ENCODE results near the gene BYSL.
"Not testable (repeated sequence)": the region's sequence is repeated elsewhere in the genome, so short reads cannot be mapped to it uniquely, and the experiment has no call there.

BYSL gene

GRCh38 chr6:41942882-41943281 is 21.6 kb downstream of the BYSL start:
- not testable (repeated sequence) for DNase-seq (ENCODE audit: low read depth)

- no peak for DNase-seq (ENCODE audit: low read depth)
Observed at GRCh38 chr6:41943456-41943855, 22.2 kb downstream of the BYSL start.

DNA sequence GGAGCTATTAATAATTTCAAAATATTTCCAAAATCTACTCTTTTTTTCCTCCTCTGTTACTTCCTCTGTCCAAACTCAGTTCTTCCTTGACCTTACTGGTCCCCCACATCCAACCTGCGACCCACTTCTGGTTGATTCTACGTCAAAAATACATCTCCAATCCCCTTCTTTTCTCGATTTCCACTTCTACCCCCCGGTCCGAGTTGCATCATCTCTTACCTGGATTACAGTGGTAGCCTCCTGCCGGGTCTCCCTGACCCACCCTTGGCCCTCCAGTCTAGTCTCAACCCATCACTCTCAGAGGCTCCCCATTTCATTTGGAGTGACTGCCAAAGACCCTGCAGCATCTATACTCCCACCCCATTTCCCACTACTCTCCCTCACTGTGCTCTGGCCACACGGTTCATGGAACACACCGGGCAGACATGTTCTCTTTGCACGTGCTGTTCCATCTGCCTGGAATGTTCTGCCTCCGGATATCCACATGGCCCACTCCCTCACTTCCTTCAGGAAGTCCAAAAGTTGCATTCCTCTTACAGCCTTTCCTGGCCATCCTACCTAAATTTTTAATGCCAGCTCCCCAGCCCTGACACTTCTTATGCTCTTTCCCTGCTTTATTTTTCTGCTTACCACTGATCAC is 26.4 kb downstream of the BYSL start:
- no peak for DNase-seq (ENCODE audit: low read depth)

DNA sequence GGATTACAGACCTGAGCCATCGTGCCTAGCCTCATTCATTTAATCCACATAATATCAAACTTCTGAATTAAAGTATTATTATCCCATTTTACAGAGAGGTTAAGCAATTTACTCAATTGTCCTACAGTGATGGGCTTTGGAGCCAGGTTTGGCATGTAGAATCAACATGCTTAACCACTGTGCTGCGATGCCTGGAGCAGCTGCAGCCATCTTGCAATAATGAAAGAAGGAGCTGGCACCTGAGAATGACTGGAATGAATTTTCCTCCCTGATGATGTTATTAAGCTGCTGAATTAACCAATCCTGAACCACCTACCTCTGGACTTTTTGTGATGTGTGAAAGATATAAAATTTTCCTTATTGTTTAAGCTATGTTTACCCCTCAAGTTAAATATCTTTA is 33.4 kb downstream of the BYSL start:
- no peak for DNase-seq (ENCODE audit: low read depth)

GRCh38 chr6:41955412-41955811 is 34.1 kb downstream of the BYSL start:
- DNase-seq (ENCODE audit: low read depth), result no peak

- no peak for DNase-seq (ENCODE audit: low read depth)
Observed at GRCh38 chr6:41957117-41957516, 35.8 kb downstream of the BYSL start.

- no peak for DNase-seq (ENCODE audit: low read depth)
Observed at GRCh38 chr6:41958022-41958856, 36.9 kb downstream of the BYSL start.

GRCh38 chr6:41960028-41960427 is 38.7 kb downstream of the BYSL start:
- no peak for DNase-seq (ENCODE audit: low read depth)

GRCh38 chr6:41963371-41963770 is 42.1 kb downstream of the BYSL start:
- DNase-seq (ENCODE audit: low read depth), result no peak

- DNase-seq (ENCODE audit: low read depth), result no peak
Observed at GRCh38 chr6:41964201-41964887, 43.0 kb downstream of the BYSL start.

- no peak for DNase-seq (ENCODE audit: low read depth)
Observed at GRCh38 chr6:41965429-41966213, 44.3 kb downstream of the BYSL start.

DNA sequence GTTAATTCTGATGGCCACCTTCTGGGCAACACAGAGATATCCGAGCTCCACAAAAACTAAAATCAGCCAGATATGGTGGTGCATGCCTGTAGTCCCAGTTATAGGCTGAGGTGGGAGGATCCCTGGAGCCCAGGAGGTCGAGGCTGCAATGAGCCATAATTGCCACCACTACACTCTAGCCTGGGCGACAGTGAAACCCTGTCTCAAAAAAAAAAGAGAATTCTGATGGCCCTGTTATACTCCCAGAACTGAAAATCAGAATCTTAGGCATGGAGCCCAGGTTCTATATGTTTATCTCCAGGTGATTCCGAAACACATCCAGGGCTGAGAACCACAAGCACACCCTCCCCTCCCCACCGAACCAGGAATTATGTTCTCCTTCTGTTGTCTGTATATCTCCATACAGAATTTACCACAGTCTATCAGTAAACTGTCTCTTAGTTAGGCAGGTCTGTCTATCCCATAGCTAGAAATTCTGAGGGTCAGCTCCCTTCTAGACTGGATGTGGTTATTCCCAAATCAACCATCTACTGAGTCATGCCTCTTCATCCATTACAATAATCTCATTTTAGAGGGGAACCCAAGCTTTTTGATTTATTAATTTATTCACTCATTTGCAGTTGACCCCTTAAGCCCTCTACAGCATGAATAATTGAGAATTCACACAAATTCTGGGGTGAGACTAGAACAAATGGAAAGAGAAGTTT is 45.1 kb downstream of the BYSL start:
- DNase-seq (ENCODE audit: low read depth), result no peak

DNA sequence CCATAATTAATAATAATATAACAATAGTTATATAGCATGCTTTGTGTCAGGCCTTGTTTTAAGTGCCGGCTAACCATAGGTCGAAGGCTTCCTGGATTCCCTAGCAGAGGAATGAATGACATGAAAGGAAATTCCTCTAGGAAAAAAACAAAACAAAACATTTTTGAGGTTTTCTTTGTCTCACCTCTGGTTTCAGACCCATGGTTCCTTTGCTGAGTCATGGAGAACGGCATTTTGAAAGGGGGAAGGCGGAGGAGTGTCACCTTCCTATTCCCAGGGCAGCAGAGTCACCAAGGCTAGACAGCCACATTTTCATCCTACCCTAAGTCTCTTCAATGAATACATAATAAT is 45.6 kb downstream of the BYSL start:
- no peak for DNase-seq (ENCODE audit: low read depth)

GRCh38 chr6:41967312-41968287 is 46.3 kb downstream of the BYSL start:
- no peak for DNase-seq (ENCODE audit: low read depth)

DNA sequence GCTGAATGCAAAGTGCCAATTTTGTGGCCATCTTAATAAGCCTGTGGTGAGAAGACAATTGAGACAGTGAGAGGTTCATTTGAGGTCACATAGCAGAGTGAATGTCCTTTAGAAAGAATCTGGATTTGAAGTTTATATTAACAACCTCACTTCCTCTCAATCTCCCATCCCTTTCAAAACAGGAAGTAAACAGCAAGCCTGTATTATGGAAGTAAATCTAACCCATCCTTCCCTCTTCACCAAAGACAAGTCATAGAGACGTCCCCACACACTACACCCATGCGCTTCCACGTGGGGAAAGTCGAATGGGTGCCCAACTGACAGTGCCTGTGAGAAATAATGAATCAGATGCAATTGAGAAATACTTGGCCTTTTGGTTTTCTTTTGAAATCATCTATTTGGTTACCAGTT is 49.1 kb downstream of the BYSL start:
- DNase-seq (ENCODE audit: low read depth), result no peak

GRCh38 chr6:41972826-41973225 is 51.5 kb downstream of the BYSL start:
- DNase-seq (ENCODE audit: low read depth), result no peak

DNA sequence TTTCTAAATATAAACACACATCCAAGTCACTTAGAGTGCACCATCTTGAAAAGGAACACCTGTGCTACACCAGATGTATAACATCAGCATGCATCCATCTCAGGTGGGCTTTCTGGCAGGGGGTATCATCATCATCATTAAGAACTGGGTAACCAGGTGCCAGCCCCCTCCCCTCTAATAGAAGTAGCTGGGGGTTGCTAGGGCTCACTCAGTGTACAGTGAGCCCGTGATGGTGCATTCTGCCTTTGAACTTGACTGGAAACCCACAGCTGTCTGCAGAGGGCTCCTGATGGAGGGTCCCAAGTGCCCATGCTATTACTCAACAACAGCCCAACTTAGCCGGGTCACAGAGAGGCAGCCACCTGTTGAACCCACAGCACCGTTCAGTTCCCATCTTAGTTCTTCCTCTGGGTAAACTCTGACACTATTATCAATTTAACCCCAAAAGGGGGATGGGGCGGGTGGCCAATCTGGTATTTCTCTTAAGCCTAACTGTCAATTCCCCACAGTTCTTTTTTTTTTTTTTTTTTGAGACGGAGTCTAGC is 53.1 kb downstream of the BYSL start:
- DNase-seq (ENCODE audit: low read depth), result no peak

DNA sequence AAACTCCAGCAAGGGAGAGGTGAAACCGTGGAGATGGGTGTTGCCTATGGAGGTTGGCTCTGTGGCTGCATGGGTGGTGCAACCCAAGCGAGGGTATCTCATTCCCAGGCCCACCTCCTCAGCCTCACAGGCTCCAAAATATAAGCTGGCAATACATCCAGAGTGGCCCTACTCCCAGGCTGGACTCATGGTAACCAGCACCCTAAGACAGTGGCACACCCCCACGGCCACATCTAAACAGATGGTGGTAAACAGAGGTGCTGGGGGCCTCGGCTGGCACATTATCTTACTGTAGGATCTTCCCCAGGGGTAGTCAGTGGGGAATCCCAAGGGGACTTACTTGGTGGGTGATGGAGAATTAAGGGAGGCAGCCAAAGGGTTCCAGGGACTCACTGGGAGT is 54.0 kb downstream of the BYSL start:
- DNase-seq (ENCODE audit: low read depth), result no peak

GRCh38 chr6:41976794-41977484 is 55.6 kb downstream of the BYSL start:
- peak; percentile 24 for DNase-seq (ENCODE audit: low read depth)

All from fibroblast of the conjunctiva (primary cell).